Tibial nerve (tissue), 4 donors: ENCODE results near the gene LRRTM3.

Experiments
- EP300 ChIP-seq, 2 donors: sonication (generic); formaldehyde crosslinking; IDR thresholded peaks; one replicate each; pipeline ENCODE4 v1.6.1; 2017; ENCODE audit warnings: antibody characterized with exemption in 2 of 2, mild to moderate bottlenecking in 1 of 2
- POLR2A ChIP-seq, 2 donors: fragments of 450-650 bp; IDR thresholded peaks; one replicate each; pipeline ENCODE4 v1.6.1; 2017; ENCODE audit warnings: antibody characterized with exemption in 2 of 2, mild to moderate bottlenecking in 2 of 2, moderate library complexity in 2 of 2
- TF ChIP-seq, protein P1 (sequence below), 5 experiments: fragments of 200-600 bp in 3 of 5; fragments of 450-650 bp in 2 of 5; sonication (generic) in 3 of 5; IDR thresholded peaks; one replicate each; pipeline ENCODE4 v1.5.1; 2016 to 2019; ENCODE audit warnings: antibody characterized with exemption in 5 of 5, mild to moderate bottlenecking in 3 of 5, moderate library complexity in 2 of 5

DNA sequence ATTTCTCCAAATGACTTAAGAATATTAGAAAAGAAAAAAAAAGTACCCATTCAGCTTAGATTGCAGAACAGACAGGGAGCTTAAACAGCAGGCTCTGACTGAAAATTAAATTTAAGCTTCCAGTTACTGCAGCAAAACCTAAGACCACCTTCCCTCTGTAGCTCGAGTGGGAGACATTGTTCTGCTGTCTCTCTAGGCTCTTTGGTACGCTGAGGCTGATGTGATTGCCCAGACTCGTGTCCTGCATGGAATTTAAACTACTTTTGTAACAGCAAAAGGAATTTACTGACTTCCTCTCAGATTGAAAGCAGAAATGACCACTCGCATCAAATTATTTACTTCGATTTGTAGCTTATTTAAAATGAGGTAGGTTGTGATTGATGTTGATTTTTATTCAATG lies 124.6 kb downstream of the LRRTM3 start:
- TF ChIP-seq, protein P1, sequence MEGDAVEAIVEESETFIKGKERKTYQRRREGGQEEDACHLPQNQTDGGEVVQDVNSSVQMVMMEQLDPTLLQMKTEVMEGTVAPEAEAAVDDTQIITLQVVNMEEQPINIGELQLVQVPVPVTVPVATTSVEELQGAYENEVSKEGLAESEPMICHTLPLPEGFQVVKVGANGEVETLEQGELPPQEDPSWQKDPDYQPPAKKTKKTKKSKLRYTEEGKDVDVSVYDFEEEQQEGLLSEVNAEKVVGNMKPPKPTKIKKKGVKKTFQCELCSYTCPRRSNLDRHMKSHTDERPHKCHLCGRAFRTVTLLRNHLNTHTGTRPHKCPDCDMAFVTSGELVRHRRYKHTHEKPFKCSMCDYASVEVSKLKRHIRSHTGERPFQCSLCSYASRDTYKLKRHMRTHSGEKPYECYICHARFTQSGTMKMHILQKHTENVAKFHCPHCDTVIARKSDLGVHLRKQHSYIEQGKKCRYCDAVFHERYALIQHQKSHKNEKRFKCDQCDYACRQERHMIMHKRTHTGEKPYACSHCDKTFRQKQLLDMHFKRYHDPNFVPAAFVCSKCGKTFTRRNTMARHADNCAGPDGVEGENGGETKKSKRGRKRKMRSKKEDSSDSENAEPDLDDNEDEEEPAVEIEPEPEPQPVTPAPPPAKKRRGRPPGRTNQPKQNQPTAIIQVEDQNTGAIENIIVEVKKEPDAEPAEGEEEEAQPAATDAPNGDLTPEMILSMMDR (IDR thresholded peaks at IDR 0.05) = no peak
- TF ChIP-seq POLR2A (IDR thresholded peaks at IDR 0.05) (no peak), EP300 (IDR thresholded peaks at IDR 0.05) (no peak)
